IMR-90 (cell line): ENCODE data around the gene RPS19. TPM values are rescaled to one million over a fixed set of nuclear protein-coding genes. Genes with fewer than 3 reads are reported as not detected.

Experiments
- ATAC-seq: fragments of 200-7000 bp; cut with Tn5 transposase; 2 replicates; pipeline ENCODE4 v1.9.1; 2020; ENCODE audit warnings: low read depth, mild to moderate bottlenecking, moderate library complexity
- BruUV-seq: library from RNA; stranded (reverse); fragments of 400-500 nt; replicated peaks from 2 replicates; lab custom pipeline; 2021; lab: Mats Ljungman, UMichigan
- CTCF ChIA-PET: fragments of 300-600 bp; formaldehyde crosslinking; extraction: SDS; loops from one replicate; lab custom pipeline; 2021; ENCODE audit warnings: antibody characterized with exemption; lab: Yijun Ruan, JAX
- POLR2A ChIA-PET: fragments of 300-600 bp; sonication (Branson Sonifier 250); formaldehyde crosslinking; loops from one replicate; lab custom pipeline; 2022; ENCODE audit warnings: antibody characterized with exemption; ENCODE audit not compliant: unreplicated experiment; lab: Charles Lee
- DNase-seq: peaks from one replicate; pipeline ENCODE4 v3.0.0; 2013
- H2AFZ ChIP-seq: replicated peaks from 2 replicates; pipeline ENCODE3; 2013; ENCODE audit warnings: low read length, mild to moderate bottlenecking; ENCODE audit not compliant: poor library complexity
- H2AK5ac ChIP-seq: 2 replicates; pipeline ENCODE4 v1.6.1; 2013; ENCODE audit warnings: low read depth, low read length, inconsistent platforms
- H2AK9ac ChIP-seq: replicated peaks from 2 replicates; pipeline ENCODE3; 2013; ENCODE audit warnings: mild to moderate bottlenecking, low read depth, low read length, moderate library complexity; ENCODE audit not compliant: poor library complexity
- H2BK120ac ChIP-seq: 2 replicates; pipeline ENCODE4 v1.6.1; 2013; ENCODE audit warnings: low read depth, low read length, inconsistent platforms
- H2BK15ac ChIP-seq: 3 replicates; pipeline ENCODE4 v1.6.1; 2013; ENCODE audit warnings: low read depth, low read length, inconsistent platforms
- H2BK20ac ChIP-seq: 2 replicates; pipeline ENCODE4 v1.6.1; 2013; ENCODE audit warnings: low read depth, mild to moderate bottlenecking, inconsistent platforms, low read length, moderate library complexity
- H2BK5ac ChIP-seq: 2 replicates; pipeline ENCODE4 v1.6.1; 2013; ENCODE audit warnings: mild to moderate bottlenecking, low read depth, low read length, inconsistent platforms; ENCODE audit not compliant: poor library complexity, severe bottlenecking
- H3K14ac ChIP-seq: replicated peaks from 2 replicates; pipeline ENCODE4 v1.6.1; 2013; ENCODE audit warnings: low read depth, low read length, inconsistent platforms
- H3K18ac ChIP-seq: 2 replicates; pipeline ENCODE4 v1.6.1; 2013; ENCODE audit warnings: low read depth, low read length, control low read depth
- H3K23ac ChIP-seq: 2 replicates; pipeline ENCODE4 v1.6.1; 2013; ENCODE audit warnings: low read depth, low read length, inconsistent platforms
- H3K27ac ChIP-seq: 2 replicates; pipeline ENCODE4 v1.5.1; 2013; ENCODE audit warnings: mild to moderate bottlenecking, control low read depth, low read length; ENCODE audit not compliant: insufficient read depth
- H3K27me3 ChIP-seq: 2 replicates; pipeline ENCODE4 v1.6.1; 2013; ENCODE audit warnings: low read length; ENCODE audit not compliant: control insufficient read depth, insufficient read depth
- H3K36me3 ChIP-seq: 2 replicates; pipeline ENCODE4 v1.6.1; 2013; ENCODE audit warnings: low read length, mixed read lengths; ENCODE audit not compliant: control insufficient read depth, insufficient read depth
- H3K4ac ChIP-seq: 2 replicates; pipeline ENCODE4 v1.6.1; 2013; ENCODE audit warnings: low read depth, low read length, inconsistent platforms
- H3K4me1 ChIP-seq: 2 replicates; pipeline ENCODE4 v1.6.1; 2013; ENCODE audit warnings: low read length, mixed read lengths; ENCODE audit not compliant: control insufficient read depth, insufficient read depth
- H3K4me2 ChIP-seq: 2 replicates; pipeline ENCODE4 v1.6.1; 2013; ENCODE audit warnings: low read depth, mild to moderate bottlenecking, control low read depth, low read length, moderate library complexity
- H3K4me3 ChIP-seq: 2 replicates; pipeline ENCODE4 v1.5.1; 2013; ENCODE audit warnings: low read depth, mild to moderate bottlenecking, control low read depth, low read length, moderate library complexity; ENCODE audit not compliant: insufficient read depth
- H3K56ac ChIP-seq: 2 replicates; pipeline ENCODE4 v1.6.1; 2013; ENCODE audit warnings: low read length, inconsistent platforms; ENCODE audit not compliant: insufficient read depth; ENCODE audit errors: extremely low read depth
- H3K79me1 ChIP-seq, 2 experiments: 2 replicates each; pipeline ENCODE4 v1.6.1; 2013; ENCODE audit warnings: low read length in 2 of 2, inconsistent platforms in 1 of 2, low read depth in 1 of 2
- H3K9ac ChIP-seq: 2 replicates; pipeline ENCODE4 v1.6.1; 2013; ENCODE audit warnings: low read depth, low read length, control low read depth
- H3K9me1 ChIP-seq: 2 replicates; pipeline ENCODE4 v1.6.1; 2013; ENCODE audit warnings: low read length, inconsistent platforms; ENCODE audit not compliant: insufficient read depth
- H3K9me3 ChIP-seq: 2 replicates; pipeline ENCODE4 v1.6.1; 2013; ENCODE audit warnings: low read length; ENCODE audit not compliant: control insufficient read depth, insufficient read depth
- H4K20me1 ChIP-seq: 2 replicates; pipeline ENCODE4 v1.6.1; 2013; ENCODE audit warnings: low read length, inconsistent platforms; ENCODE audit not compliant: insufficient read depth
- H4K5ac ChIP-seq: 2 replicates; pipeline ENCODE4 v1.6.1; 2013; ENCODE audit warnings: mild to moderate bottlenecking, low read depth, low read length, control low read depth
- H4K8ac ChIP-seq, 2 experiments: 2 replicates each; pipeline ENCODE4 v1.6.1; 2013; ENCODE audit warnings: low read depth in 2 of 2, low read length in 2 of 2, control low read depth in 1 of 2, inconsistent platforms in 1 of 2
- H4K91ac ChIP-seq: 2 replicates; pipeline ENCODE4 v1.6.1; 2013; ENCODE audit warnings: low read depth, low read length, inconsistent platforms; ENCODE audit not compliant: insufficient read depth
- CEBPB ChIP-seq: IDR thresholded peaks from 2 replicates; pipeline ENCODE4 v1.6.1; 2012; ENCODE audit warnings: low read depth, low read length, improper control_type of control experiment
- CHD1 ChIP-seq: IDR thresholded peaks from 2 replicates; pipeline ENCODE4 v1.6.1; 2012; ENCODE audit warnings: low read depth, low read length, improper control_type of control experiment
- CTCF ChIP-seq: conservative IDR thresholded peaks from 2 replicates; pipeline ENCODE4 v1.5.1; 2012; ENCODE audit warnings: mild to moderate bottlenecking, low read depth, low read length, improper control_type of control experiment
- ELK1 ChIP-seq: fragments of 150-350 bp; IDR thresholded peaks from 2 replicates; pipeline ENCODE4 v1.6.1; 2016; ENCODE audit warnings: low read depth, mild to moderate bottlenecking, low read length, moderate library complexity, borderline replicate concordance
- FOS ChIP-seq: fragments of 150-350 bp; IDR thresholded peaks from 2 replicates; pipeline ENCODE4 v1.6.1; 2016; ENCODE audit warnings: low read depth, low read length
- MAFK ChIP-seq: IDR thresholded peaks from 2 replicates; pipeline ENCODE4 v1.6.1; 2012; ENCODE audit warnings: low read depth, low read length, improper control_type of control experiment
- MAZ ChIP-seq: IDR thresholded peaks from 2 replicates; pipeline ENCODE4 v1.6.1; 2012; ENCODE audit warnings: low read depth, mild to moderate bottlenecking, low read length, improper control_type of control experiment, moderate library complexity, borderline replicate concordance
- MXI1 ChIP-seq: IDR thresholded peaks from 2 replicates; pipeline ENCODE4 v1.6.1; 2012; ENCODE audit warnings: low read depth, mild to moderate bottlenecking, low read length, moderate library complexity, borderline replicate concordance
- NFE2L2 ChIP-seq: fragments of 150-350 bp; IDR thresholded peaks from 2 replicates; pipeline ENCODE4 v1.6.1; 2016; ENCODE audit warnings: low read depth, mild to moderate bottlenecking, low read length
- POLR2A ChIP-seq: IDR thresholded peaks from 2 replicates; pipeline ENCODE4 v1.6.1; 2012; ENCODE audit warnings: mild to moderate bottlenecking, low read depth, low read length
- RAD21 ChIP-seq: IDR thresholded peaks from 2 replicates; pipeline ENCODE4 v1.6.1; 2012; ENCODE audit warnings: low read length, improper control_type of control experiment
- RCOR1 ChIP-seq: IDR thresholded peaks from 2 replicates; pipeline ENCODE4 v1.6.1; 2012; ENCODE audit warnings: mild to moderate bottlenecking, low read length, improper control_type of control experiment; ENCODE audit not compliant: insufficient replicate concordance
- RFX5 ChIP-seq: IDR thresholded peaks from 2 replicates; pipeline ENCODE4 v1.8.0; 2012; ENCODE audit warnings: low read depth, mild to moderate bottlenecking, low read length, moderate library complexity
- SMC3 ChIP-seq: fragments of 150-350 bp; IDR thresholded peaks from 2 replicates; pipeline ENCODE4 v1.6.1; 2016; ENCODE audit warnings: low read depth, mild to moderate bottlenecking, antibody characterized with exemption, low read length, moderate library complexity
- USF2 ChIP-seq: fragments of 150-350 bp; IDR thresholded peaks from 2 replicates; pipeline ENCODE4 v1.6.1; 2017; ENCODE audit warnings: mild to moderate bottlenecking, antibody characterized with exemption, low read length, low read depth
- WGBS, 2 experiments: methylation state at CpG; one replicate each; pipeline versions ENCODE4 v1.1.5 to v1.1.7; 2013; ENCODE audit warnings: missing lambda C conversion rate in 2 of 2; ENCODE audit not compliant: insufficient read length in 1 of 2; ENCODE audit errors: extremely low coverage in 2 of 2; 5-methylcytosine and 5-hydroxymethylcytosine counted together
- dilution Hi-C: fragments of 300-500 bp; cut with HindIII; formaldehyde crosslinking; loops from one replicate; pipeline ENCODE4 v1.14.3; 2018; ENCODE audit warnings: low sequenced_read_pairs; ENCODE audit not compliant: unreplicated experiment
- in situ Hi-C: fragments of 300-500 bp; cut with MboI; formaldehyde crosslinking; loops from 3 replicates; pipeline ENCODE4 v1.14.3; 2019; ENCODE audit warnings: low sequenced_read_pairs, inconsistent platforms, mixed read lengths
- intact Hi-C: fragments of 100-400 bp; cut with micrococcal nuclease; formaldehyde crosslinking; loops from 2 replicates; pipeline ENCODE4 v1.10.0; 2022
- polyA plus RNA-seq, 3 experiments: library from polyadenylated mRNA; depleted of rRNA; stranded (reverse); fragments of >200 nt; gene quantifications; 2 replicates each; pipeline ENCODE4 v1.2.3, GENCODE V29; 2012; ENCODE audit warnings: low replicate concordance in 1 of 3
- total RNA-seq: library from RNA; depleted of rRNA; stranded (reverse); fragments of >200 nt; gene quantifications from 2 replicates; pipeline ENCODE4 v1.2.3, GENCODE V29; 2012

RPS19 gene
- total and polyA plus RNA-seq, 2 of the 4 experiments (the other 2 are of a cell fraction): 230 to 3,988 TPM

- no peaks in the 10 kb centered on the region for H3K4me1 ChIP-seq
- no peak overlapping the region for H4K91ac ChIP-seq
- ATAC-seq (no peak), DNase-seq (no peak)
- H4K8ac ChIP-seq: no peak overlapping the region
- H4K20me1 ChIP-seq: peaks cover 9% of the 10 kb centered on the region; the same call in 1 of the 2 replicates
- no peak overlapping the region for H3K23ac ChIP-seq
- dilution Hi-C loops (no loop called here), in situ Hi-C loops (no loop called here), intact Hi-C loops (no loop called here)
- no peak overlapping the region for H3K4ac ChIP-seq
- peaks cover 55% of the 10 kb centered on the region for H3K36me3 ChIP-seq
- H3K9me1 ChIP-seq: no peaks in the 10 kb centered on the region
- peaks cover 2% of the 10 kb centered on the region; the same call in 1 of the 2 replicates for H3K27me3 ChIP-seq
- H3K27ac ChIP-seq: no peak overlapping the region
- no TSS peak for BruUV-seq
- WGBS, 2 experiments: 82% methylated on average over 11 of the region's 24 CpGs; no CpG with 5 or more reads in 1 of the 2 experiments
- H3K4me3 ChIP-seq: no peak overlapping the region
- TF ChIP-seq POLR2A (no peak), CHD1 (no peak), RAD21 (no peak), MXI1 (no peak), CTCF (no peak), USF2 (no peak), MAFK (no peak), RFX5 (no peak), FOS (no peak), RCOR1 (no peak), MAZ (no peak), NFE2L2 (no peak), SMC3 (no peak), ELK1 (no peak), CEBPB (no peak)
- H2BK5ac ChIP-seq: no peak overlapping the region
- H2BK15ac ChIP-seq: no peak overlapping the region
- no peak overlapping the region for H3K9ac ChIP-seq
- CTCF ChIA-PET: no interaction called here
- POLR2A ChIA-PET: no interaction called here
- H3K4me2 ChIP-seq: no peak overlapping the region
- H3K18ac ChIP-seq: no peak overlapping the region
- no peak overlapping the region for H2AK5ac ChIP-seq
- H3K56ac ChIP-seq: no peak overlapping the region
- no peak overlapping the region for H2AFZ ChIP-seq
- no peak overlapping the region for H2BK20ac ChIP-seq
- H3K79me1 ChIP-seq: 0 out of 4 replicates have a peak, but pooled peaks cover 0 to 3% of the 10 kb centered on the region in 2 experiments
- no peaks in the 10 kb centered on the region for H3K9me3 ChIP-seq
- no peak overlapping the region for H3K14ac ChIP-seq
- H4K5ac ChIP-seq: no peak overlapping the region
- H2AK9ac ChIP-seq: no peak overlapping the region
- H2BK120ac ChIP-seq: no peak overlapping the region
Measured at GRCh38 chr19:41905273-41906002, 45.4 kb downstream of the RPS19 start.
